ENCODE data around the gene FAM111B. TPM values are rescaled to one million over a fixed set of nuclear protein-coding genes. Genes with fewer than 3 reads are reported as not detected.

The FAM111B gene
- total RNA-seq, 2 donors from 2014 or later = 7.9 to 27.5 TPM

GRCh38 chr11:59173964-59174663 is 67.1 kb downstream of the FAM111B start:
- TF ChIP-seq, protein P1, sequence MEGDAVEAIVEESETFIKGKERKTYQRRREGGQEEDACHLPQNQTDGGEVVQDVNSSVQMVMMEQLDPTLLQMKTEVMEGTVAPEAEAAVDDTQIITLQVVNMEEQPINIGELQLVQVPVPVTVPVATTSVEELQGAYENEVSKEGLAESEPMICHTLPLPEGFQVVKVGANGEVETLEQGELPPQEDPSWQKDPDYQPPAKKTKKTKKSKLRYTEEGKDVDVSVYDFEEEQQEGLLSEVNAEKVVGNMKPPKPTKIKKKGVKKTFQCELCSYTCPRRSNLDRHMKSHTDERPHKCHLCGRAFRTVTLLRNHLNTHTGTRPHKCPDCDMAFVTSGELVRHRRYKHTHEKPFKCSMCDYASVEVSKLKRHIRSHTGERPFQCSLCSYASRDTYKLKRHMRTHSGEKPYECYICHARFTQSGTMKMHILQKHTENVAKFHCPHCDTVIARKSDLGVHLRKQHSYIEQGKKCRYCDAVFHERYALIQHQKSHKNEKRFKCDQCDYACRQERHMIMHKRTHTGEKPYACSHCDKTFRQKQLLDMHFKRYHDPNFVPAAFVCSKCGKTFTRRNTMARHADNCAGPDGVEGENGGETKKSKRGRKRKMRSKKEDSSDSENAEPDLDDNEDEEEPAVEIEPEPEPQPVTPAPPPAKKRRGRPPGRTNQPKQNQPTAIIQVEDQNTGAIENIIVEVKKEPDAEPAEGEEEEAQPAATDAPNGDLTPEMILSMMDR (IDR thresholded peaks at IDR 0.05) = no peak
- H3K9ac ChIP-seq (ENCODE audit: low read depth in 2 of 2, low read length in 2 of 2) = peak overlapping the region; percentile 90 to 99
- peak overlapping the region; percentile 91 for H3K27ac ChIP-seq
- no peaks in the 10 kb centered on the region for H3K36me3 ChIP-seq
- H3K9me3 ChIP-seq = no peaks in the 10 kb centered on the region
- H3K4me1 ChIP-seq = peaks cover 5% of the 10 kb centered on the region
- H3K4me3 ChIP-seq = peak overlapping the region; percentile 61
- H3K27me3 ChIP-seq = no peaks in the 10 kb centered on the region
- intact Hi-C loops (cut with DNase I) = loop anchor here (2.0 kb wide), 1 partner anchor 13 kb away; no protein-coding TSS in a partner anchor
- DNase-seq = peak; percentile 92

DNA sequence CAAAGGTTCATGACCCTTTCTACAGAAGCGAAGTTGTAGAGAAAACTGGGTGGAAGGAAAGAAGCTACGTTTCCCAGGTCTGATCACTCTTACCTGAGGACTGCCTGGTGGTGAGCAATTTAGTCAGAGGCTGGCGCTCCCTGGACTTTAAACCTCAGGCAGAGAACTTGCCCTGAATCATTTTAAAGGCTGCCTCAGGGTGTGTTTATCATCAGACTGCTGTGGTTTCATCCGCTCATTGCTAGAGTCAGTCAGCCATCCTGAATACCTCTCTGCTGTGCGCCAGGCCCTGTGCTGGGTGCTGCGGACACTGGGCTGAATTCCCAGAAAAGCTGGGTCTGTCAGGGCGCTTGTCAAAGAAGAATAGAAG is 67.6 kb downstream of the FAM111B start:
- intact Hi-C loops (cut with DNase I) = no loop called here
- no peaks in the 10 kb centered on the region for H3K9me3 ChIP-seq
- H3K27me3 ChIP-seq = no peaks in the 10 kb centered on the region
- peaks cover 5% of the 10 kb centered on the region for H3K4me1 ChIP-seq
- peak; percentile 77 for DNase-seq
- H3K9ac ChIP-seq (ENCODE audit: low read depth in 2 of 2, low read length in 2 of 2) = peak overlapping the region in 1 of 2 donors; percentile 99
- TF ChIP-seq, protein P1 (IDR thresholded peaks at IDR 0.05) = no peak
- no peaks in the 10 kb centered on the region for H3K36me3 ChIP-seq
- peak overlapping the region; percentile 91 for H3K27ac ChIP-seq
- peak overlapping the region; percentile 61 for H3K4me3 ChIP-seq

DNA sequence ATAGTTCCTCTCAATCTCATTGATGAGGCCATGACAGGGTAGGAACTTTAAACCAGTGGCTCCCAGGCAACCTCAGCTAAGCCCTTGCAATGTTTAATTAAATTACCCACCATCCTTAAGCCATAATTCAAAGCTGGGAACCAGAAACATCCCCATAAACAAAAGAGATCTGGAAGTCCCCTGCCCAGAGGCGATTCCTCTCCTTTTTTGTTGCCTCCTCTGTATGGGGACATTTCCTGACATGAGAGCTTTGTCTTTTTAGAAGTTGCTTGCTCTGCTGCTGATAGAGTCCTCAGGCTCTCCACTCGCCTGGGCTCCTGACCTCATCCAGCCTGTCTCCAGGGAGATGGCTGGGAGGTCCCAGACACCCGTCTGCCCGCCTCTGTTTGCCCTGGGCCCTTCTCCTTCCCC is 68.1 kb downstream of the FAM111B start:
- H3K4me1 ChIP-seq = peaks cover 5% of the 10 kb centered on the region
- H3K27ac ChIP-seq = peak overlapping the region; percentile 91
- DNase-seq = no peak
- intact Hi-C loops (cut with DNase I) = no loop called here
- H3K4me3 ChIP-seq = no peak overlapping the region
- no peaks in the 10 kb centered on the region for H3K27me3 ChIP-seq
- H3K36me3 ChIP-seq = no peaks in the 10 kb centered on the region
- peak overlapping the region in 1 of 2 donors; percentile 99 for H3K9ac ChIP-seq (ENCODE audit: low read depth in 2 of 2, low read length in 2 of 2)
- no peaks in the 10 kb centered on the region for H3K9me3 ChIP-seq
- TF ChIP-seq, protein P1 (IDR thresholded peaks at IDR 0.05) = no peak

GRCh38 chr11:59176330-59176729 is 69.3 kb downstream of the FAM111B start:
- no peak overlapping the region for H3K27ac ChIP-seq
- H3K9me3 ChIP-seq = no peaks in the 10 kb centered on the region
- TF ChIP-seq, protein P1 (IDR thresholded peaks at IDR 0.05) = no peak
- H3K27me3 ChIP-seq = no peaks in the 10 kb centered on the region
- no peak overlapping the region for H3K4me3 ChIP-seq
- DNase-seq = no peak
- H3K36me3 ChIP-seq = no peaks in the 10 kb centered on the region
- H3K4me1 ChIP-seq = peaks cover 5% of the 10 kb centered on the region
- intact Hi-C loops (cut with DNase I) = no loop called here
- no peak overlapping the region for H3K9ac ChIP-seq (ENCODE audit: low read depth in 2 of 2, low read length in 2 of 2)

Other genes starting within 250 kb of the FAM111B start
- gene GLYATL1, start 167.7 kb upstream of the FAM111B start, total RNA-seq = 1 to 10 TPM in 1 of 2 donors, under 1 TPM in 1; 0.72 to 1.6 TPM
- gene GLYATL1B, start 20.9 kb upstream of the FAM111B start, total RNA-seq = not detected
- gene FAM111A, start 35.6 kb downstream of the FAM111B start, total RNA-seq = 10 to 100 TPM; 24.9 to 38.1 TPM
- 10 to 100 TPM; 54.7 to 59.7 TPM for gene DTX4, start 64.9 kb downstream of the FAM111B start, total RNA-seq
- gene MPEG1, start 105.7 kb downstream of the FAM111B start, total RNA-seq = 10 to 100 TPM in 1 of 2 donors, 1 to 10 TPM in 1; 4.7 to 17.6 TPM